DMS114 treated with DMSO at 0.1 percent for 48 hours (cell line): ENCODE results near the gene GPC2.
"Not testable (repeated sequence)": the region's sequence is repeated elsewhere in the genome, so short reads cannot be mapped to it uniquely, and the experiment has no call there.

Experiments used
- DNase-seq: peaks from one replicate; lab custom pipeline; 2025; ENCODE audit not compliant: unreplicated experiment; lab: John Stamatoyannopoulos, UW

GPC2 gene

GRCh38 chr7:100177045-100178001 lies at the start of gene GPC2, which contains the start of gene STAG3:
Gene GPC2 (minus strand): TSS chr7:100177381. CDS start chr7:100177199, 182 bp downstream.
Gene STAG3 (plus strand): TSS chr7:100177918. CDS start chr7:100180557, 2,639 bp downstream.
- DNase-seq = peak; percentile 93

- DNase-seq = not testable (repeated sequence)
Measured at GRCh38 chr7:100224891-100225290, 47.7 kb upstream of the GPC2 start.

GRCh38 chr7:100223376-100223927 lies 46.3 kb upstream of the GPC2 start:
- DNase-seq = not testable (repeated sequence)

- no peak for DNase-seq
Measured at GRCh38 chr7:100222445-100223132, 45.4 kb upstream of the GPC2 start.

- no peak for DNase-seq
Measured at GRCh38 chr7:100221767-100222444, 44.7 kb upstream of the GPC2 start.

GRCh38 chr7:100221231-100221718 lies 44.1 kb upstream of the GPC2 start:
- no peak for DNase-seq

- no peak for DNase-seq
Measured at GRCh38 chr7:100220586-100221230, 43.5 kb upstream of the GPC2 start.

- not testable (repeated sequence) for DNase-seq
Measured at GRCh38 chr7:100219801-100220585, 42.8 kb upstream of the GPC2 start, which contains the start of gene PVRIG. Gene PVRIG (plus strand): TSS chr7:100219949. CDS start chr7:100219971, 22 bp downstream.

- DNase-seq = no peak
Measured at GRCh38 chr7:100219271-100219737, 42.1 kb upstream of the GPC2 start.

- DNase-seq = peak; percentile 39
Measured at GRCh38 chr7:100217934-100218333, 40.8 kb upstream of the GPC2 start.

- no peak for DNase-seq
Measured at GRCh38 chr7:100215895-100216294, 38.7 kb upstream of the GPC2 start.

- not testable (repeated sequence) for DNase-seq
Measured at GRCh38 chr7:100214356-100214755, 37.2 kb upstream of the GPC2 start.

- DNase-seq = no peak
Measured at GRCh38 chr7:100213672-100214071, 36.5 kb upstream of the GPC2 start.

GRCh38 chr7:100212631-100213286 lies 35.6 kb upstream of the GPC2 start:
- no peak for DNase-seq

GRCh38 chr7:100211342-100211780 lies 34.2 kb upstream of the GPC2 start:
- DNase-seq = no peak

- no peak for DNase-seq
Measured at GRCh38 chr7:100210805-100211204, 33.6 kb upstream of the GPC2 start.

GRCh38 chr7:100209493-100209892 lies 32.3 kb upstream of the GPC2 start:
- no peak for DNase-seq

- DNase-seq = no peak
Measured at GRCh38 chr7:100208911-100209408, 31.8 kb upstream of the GPC2 start.
